Retina (tissue), 1 donor: ENCODE results near the gene MRPL22.
"Not testable (repeated sequence)": the region's sequence is repeated elsewhere in the genome, so short reads cannot be mapped to it uniquely, and the experiment has no call there.

ENCODE experiments used
- DNase-seq: peaks from one replicate; pipeline ENCODE4 v3.0.0-alpha.2; 2016

MRPL22 gene

DNA sequence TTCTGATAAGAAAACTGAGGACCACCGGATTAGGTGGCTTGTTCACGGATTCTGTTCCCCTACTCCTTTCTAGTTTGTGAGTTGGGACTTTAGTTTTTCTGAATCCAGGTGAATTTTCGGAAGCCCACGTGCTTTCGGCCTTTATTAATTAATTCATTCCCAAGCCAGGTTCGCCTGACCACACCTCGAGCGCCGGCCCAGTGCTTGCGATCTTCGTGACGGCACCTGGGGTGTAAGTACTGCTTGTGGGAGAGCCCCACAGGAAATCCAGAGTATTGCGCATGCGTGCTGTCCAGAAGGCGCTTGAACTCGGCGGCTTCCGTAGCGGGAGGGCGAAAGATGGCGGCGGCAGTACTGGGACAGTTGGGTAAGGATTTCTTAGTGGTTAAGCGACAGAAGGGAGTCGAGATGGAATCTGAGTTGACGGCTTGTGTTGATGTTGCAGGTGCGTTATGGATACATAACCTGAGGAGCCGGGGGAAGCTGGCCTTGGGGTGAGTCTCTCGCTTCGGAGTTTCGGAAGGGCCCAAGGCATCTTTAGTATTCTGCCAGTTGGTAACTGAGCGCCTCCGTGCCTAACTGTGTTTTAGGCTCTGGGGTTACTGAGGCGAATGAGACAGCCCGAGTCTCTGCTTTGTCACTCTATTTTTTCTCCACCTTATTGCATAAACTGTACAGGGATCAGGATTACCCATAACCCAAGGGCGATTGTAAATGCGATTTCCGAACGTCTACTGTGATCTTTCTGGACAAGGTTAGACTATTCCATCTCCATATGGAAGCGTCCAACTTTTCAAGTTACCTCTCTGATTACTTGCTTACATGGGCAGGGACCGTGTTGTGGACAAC, at the start of gene MRPL22:
TSS of gene MRPL22 (plus strand) at position 302 of the 849 bp plus-strand sequence. CDS start at position 340, 38 bp downstream.
- DNase-seq: peak; percentile 96

GRCh38 chr5:154892369-154892771, 48.5 kb upstream of the MRPL22 start:
- DNase-seq: no peak

- no peak for DNase-seq
These were observed 47.5 kb upstream of the MRPL22 start for GRCh38 chr5:154893381-154893780.

DNA sequence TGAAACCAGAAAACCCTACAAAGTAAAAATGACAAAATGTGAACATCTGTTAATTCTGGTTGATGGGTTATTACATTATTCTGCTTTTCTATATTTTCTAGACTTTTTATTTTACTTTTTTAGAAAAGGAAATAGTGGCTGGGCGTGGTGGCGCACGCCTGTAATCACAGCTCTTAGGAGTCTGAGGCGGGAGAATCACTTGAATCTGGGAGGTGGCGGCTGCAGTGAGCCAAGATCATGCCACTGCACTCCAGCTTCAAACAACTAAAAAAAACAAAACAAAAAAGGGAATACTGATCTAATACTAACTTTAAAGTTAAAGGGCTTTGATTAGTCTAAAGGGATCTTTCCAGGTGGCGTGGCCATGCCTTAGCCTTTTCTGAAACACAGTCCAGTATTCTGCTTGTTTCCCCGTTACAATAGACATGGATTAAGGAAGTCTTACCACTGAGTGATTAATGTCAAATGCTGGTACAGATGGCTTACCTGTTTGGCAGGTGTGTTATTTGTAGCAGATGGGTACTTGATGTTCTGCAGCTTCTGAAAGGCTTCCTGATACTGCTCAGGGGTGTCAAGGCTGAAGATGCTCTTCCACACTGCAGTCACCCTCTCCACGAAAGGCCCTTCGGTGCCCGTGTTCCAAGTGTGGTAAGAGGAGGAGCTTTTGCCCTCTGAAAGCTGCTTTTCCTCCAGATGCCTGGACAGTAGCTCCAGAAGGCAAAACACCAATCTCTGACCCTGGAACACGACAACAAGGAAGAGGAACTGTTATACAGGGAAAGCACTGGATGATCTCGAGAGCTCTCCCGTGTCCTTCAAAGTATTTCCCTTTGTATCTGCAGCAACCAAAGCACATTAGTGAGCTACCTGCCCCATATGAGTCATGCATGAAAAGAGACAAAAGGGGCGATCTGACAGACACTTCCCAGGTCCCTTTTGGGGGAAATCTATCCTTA, 45.0 kb upstream of the MRPL22 start:
- no peak for DNase-seq

- no peak for DNase-seq
These were observed 44.2 kb upstream of the MRPL22 start for GRCh38 chr5:154896562-154897165.

- DNase-seq: no peak
These were observed 42.7 kb upstream of the MRPL22 start for GRCh38 chr5:154898210-154898609.

DNA sequence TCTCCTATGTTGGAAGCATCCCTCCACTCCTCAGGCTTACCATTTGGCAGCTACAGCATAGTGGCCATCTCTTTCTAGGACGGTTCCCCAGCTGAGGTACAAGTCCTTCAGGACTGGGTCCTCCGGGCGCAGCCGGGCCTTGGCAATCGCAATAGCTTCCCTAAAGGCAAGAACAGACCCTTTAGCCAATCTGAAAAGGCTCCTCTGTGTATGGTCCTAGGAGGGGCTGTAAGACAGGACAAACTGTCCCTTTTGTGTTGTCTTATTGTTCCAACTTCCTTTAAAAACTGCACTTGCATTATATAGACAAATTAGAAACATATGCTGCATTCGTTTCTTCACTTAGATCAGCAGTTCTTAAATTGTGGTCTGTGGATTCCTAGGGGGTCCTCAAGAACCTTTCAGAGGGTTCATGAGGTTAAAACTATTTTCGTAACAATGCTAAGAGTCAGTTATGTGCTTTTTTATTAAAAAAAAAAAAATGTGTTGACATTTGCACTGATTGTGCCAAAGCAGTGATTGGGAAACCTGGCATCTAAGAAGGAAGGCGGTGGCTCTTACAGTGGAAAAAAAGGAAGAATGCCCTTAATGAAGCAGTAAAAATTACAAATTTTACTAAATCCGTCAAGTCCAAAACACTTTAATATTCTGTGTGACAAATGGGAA, 41.6 kb upstream of the MRPL22 start:
- DNase-seq: no peak

DNA sequence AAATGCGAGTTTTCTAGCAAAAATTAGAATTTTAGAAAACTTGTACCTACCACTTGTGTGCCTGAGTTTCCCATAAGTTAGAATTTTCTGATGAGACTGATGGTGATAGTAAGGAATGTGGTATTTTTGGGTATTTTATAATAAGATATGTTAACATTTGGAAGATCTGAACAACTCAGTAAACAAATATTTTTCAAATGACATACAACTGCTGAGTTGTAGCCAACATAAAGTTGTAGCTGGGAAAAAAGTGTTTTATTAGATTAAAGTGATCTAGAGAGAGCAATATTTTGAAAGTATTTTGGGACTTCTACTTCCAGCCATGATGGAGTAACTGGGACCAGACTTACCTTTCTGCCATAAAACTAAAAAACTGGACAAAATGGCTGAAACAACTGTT, 40.8 kb upstream of the MRPL22 start:
- DNase-seq: no peak

- DNase-seq: no peak
These were observed 39.6 kb upstream of the MRPL22 start for GRCh38 chr5:154901276-154901675.

- no peak for DNase-seq
These were observed 39.0 kb upstream of the MRPL22 start for GRCh38 chr5:154901913-154902312.

- DNase-seq: not testable (repeated sequence)
These were observed 35.3 kb upstream of the MRPL22 start for GRCh38 chr5:154905601-154906000.

DNA sequence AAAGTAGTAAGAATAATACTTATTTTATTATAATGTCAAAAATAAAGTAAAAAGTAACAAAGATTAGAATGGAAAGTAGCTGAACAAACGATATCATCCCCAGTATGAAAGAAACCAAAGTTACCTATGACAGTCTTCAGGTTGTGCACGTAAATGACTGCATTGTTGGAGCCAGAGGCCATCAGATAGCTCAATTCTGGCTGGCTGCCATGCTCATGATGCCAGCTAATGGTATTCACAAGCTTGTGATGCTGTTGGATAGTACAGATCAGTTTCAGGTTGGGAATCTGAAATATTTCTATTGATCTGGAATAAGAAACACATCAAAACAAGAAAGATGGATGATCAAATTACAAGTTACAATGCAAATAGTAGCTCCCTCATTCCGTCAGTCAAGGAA, 24.0 kb upstream of the MRPL22 start:
- DNase-seq: no peak

GRCh38 chr5:154917757-154918156, 23.1 kb upstream of the MRPL22 start:
- DNase-seq: no peak

DNA sequence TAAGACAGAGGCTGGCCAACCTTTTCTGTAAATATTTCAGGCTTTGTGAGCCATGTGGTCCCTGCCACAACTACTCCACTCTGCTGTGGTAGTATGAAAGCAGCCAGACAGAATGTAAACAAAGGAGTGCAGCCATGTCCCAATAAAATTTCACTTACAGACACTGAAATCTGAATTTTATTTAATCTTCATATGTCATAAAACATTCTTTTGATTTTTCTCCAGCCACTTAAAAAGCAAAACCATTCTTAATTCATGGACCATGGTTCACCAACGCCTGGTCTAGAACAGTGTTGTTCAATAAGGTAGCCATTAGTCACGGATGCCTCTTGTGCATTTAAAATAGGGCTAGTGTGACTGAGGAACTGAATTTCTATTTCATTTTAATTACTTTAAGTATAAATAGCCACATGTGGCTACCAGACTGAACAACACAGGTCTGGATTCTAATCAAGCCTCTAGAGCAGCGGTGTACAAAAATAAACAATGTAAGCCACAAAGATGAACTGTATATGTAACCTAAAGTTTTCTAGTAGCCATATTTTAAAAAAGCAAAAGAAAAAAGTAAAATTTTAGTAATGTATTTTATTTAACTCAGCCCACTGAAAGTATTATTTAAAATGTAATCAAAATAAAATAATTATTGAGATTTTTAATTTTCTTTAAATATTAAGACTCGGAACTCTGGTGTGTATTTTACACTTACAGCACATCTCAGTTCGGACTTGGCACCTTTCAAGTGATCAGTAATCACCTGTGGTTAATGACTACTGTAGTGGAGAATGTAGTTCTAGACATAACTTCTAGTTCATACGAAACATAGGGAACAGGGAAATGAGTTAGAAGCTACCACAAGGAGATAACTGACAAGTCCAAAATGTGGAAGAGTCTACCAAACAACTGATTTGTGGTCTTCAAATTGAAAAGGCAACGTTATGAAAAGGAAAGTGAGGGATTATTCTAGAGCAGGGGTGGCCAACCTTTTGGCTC, 17.1 kb upstream of the MRPL22 start:
- no peak for DNase-seq

DNA sequence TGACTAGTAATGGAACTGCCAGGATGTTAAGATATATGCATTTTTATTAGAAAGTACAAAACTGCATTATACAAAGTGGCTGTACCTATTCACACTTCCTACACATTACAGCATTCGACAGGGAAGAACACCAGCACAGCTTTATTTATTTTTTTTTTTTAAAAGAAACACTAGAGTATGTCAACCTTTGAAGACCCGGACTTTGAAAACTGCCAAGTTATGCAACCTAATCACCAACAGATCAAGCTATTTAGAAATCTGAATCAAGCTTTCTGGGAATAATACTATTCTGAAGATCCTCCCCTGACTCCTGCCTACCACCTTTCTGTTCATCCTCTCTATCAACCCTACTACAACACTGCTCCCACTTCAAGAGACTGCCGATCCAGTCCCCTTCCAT, 7.3 kb upstream of the MRPL22 start:
- no peak for DNase-seq

DNA sequence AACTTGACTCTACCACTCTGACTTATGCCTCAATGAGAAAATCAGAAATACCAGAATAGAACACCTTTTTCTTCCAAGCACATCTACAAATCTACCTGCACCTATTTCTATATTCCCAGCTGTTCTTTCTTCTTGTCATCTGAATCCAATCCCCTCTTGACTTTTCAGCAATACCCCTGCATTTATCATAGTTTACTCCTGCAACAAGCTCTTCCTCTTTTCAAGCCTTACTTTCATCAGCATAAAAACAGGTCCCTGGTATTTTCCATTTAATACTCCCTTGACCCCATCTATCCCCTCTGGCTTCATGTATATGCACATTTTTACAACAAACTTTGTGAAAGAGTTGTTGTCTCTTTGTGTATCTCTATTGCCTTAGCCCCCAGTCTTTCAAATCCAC, 6.0 kb upstream of the MRPL22 start:
- no peak for DNase-seq

DNA sequence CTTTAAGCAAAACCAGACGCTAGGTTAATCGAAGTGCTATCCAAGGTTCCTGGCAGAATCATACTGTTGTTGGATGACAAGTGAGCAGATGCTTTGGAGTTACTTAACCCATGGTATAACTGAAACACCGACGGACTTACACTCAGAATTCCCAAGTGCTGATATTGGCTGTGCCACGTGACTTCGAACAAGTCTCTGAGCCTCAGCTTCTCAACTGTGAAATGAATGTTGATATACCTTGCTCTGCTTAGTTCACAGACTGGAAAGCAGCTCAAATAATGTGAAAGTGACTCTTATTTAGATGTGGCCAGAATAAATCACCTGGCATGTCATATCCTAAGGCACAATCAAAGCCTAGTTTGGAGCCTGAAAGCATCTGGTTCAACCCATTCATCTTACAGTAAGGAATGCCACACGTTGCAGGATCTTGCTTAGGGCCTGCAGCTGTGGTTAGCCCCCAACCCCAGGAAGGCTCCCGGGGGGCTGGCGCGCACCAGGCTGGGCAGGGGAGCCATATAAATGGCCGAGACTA, 3.6 kb upstream of the MRPL22 start:
- DNase-seq: no peak

- DNase-seq: peak; percentile 94
These were observed 3.0 kb upstream of the MRPL22 start, which contains the start of gene GEMIN5 for GRCh38 chr5:154937718-154938466. Gene GEMIN5, minus strand, starts transcription at chr5:154938211. Its CDS starts 78 bp downstream, at chr5:154938133.

DNA sequence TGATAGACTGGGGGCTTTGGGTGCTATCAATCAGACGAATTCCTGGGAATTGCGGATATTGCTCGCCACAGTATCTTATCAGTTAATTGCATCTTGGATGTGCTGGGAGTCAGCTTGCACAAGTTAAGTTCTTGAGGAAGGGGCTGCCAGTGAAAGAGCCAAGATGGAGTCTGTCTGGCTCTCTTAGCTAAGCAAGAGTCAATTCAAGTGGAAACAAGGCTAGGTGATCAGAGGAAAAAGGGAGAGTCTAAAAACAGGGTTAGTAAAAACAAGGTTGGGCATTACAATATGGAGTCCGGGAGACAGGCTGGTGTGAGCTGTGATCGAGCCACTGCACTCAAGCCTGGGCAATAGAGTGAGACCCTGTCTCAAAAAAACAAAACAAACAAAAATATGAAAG, 1.5 kb upstream of the MRPL22 start:
- not testable (repeated sequence) for DNase-seq

DNA sequence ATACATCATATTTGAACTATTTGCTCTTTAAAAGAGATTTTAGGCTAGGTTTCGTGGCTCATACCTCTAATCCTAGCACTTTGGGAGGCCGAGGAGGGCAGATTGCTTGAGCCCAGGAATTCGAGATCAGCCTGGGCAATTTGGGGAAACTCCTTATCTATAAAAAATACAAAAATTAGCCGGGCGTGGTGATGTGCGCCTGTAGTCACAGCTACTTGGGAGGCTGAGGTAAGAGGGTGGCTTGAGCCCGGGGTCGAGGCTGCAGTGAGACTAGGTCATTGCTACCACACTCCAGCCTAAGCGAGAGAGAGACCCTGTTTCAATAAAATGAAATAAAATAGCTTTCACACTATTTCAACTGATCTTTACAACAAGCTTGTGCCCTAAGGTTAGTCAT, 500 bp upstream of the MRPL22 start:
- no peak for DNase-seq
